Loucy (cell line): ENCODE data around the gene DMGDH.

Source experiments
- H2AFZ ChIP-seq: fragments of 200-600 bp; sonication (generic); 2 replicates; pipeline ENCODE4 v1.6.0; 2016; ENCODE audit warnings: antibody characterized with exemption, mild to moderate bottlenecking, low read length, moderate library complexity
- H3F3A ChIP-seq: fragments of 200-600 bp; 2 replicates; pipeline ENCODE4 v1.6.0; 2016; ENCODE audit warnings: antibody characterized with exemption, low read depth, mild to moderate bottlenecking
- H3K27me3 ChIP-seq: fragments of 200-600 bp; sonication (generic); 2 replicates; pipeline ENCODE4 v1.6.1; 2014; ENCODE audit warnings: low read length, mild to moderate bottlenecking; ENCODE audit not compliant: insufficient read depth, poor library complexity, severe bottlenecking
- H3K36me3 ChIP-seq: fragments of 200-600 bp; sonication (generic); 2 replicates; pipeline ENCODE4 v1.6.1; 2016; ENCODE audit warnings: low read length; ENCODE audit not compliant: insufficient read depth
- H3K4me1 ChIP-seq: fragments of 200-600 bp; sonication (generic); 2 replicates; pipeline ENCODE4 v1.5.1; 2014; ENCODE audit warnings: low read length, mild to moderate bottlenecking; ENCODE audit not compliant: insufficient read depth, poor library complexity, severe bottlenecking
- H3K4me2 ChIP-seq: fragments of 200-600 bp; sonication (generic); 2 replicates; pipeline ENCODE4 v1.6.0; 2014; ENCODE audit warnings: antibody characterized with exemption, low read length, low read depth, mild to moderate bottlenecking; ENCODE audit not compliant: poor library complexity, severe bottlenecking
- H3K4me3 ChIP-seq: fragments of 200-600 bp; sonication (generic); 2 replicates; pipeline ENCODE4 v1.5.1; 2014; ENCODE audit warnings: low read length, mild to moderate bottlenecking, mixed read lengths; ENCODE audit not compliant: poor library complexity, severe bottlenecking
- H3K79me2 ChIP-seq: fragments of 200-600 bp; sonication (generic); 2 replicates; pipeline ENCODE4 v1.6.1; 2014; ENCODE audit warnings: low read length; ENCODE audit not compliant: insufficient read depth
- H3K9ac ChIP-seq: fragments of 200-600 bp; sonication (generic); 2 replicates; pipeline ENCODE4 v1.6.0; 2014; ENCODE audit warnings: mild to moderate bottlenecking, low read depth, low read length, moderate library complexity; ENCODE audit not compliant: poor library complexity, severe bottlenecking
- H3K9me2 ChIP-seq: fragments of 200-600 bp; sonication (generic); replicated peaks from 2 replicates; pipeline ENCODE4 v1.6.1; 2016; ENCODE audit warnings: low read depth, low read length, mixed read lengths
- H3K9me3 ChIP-seq: fragments of 200-600 bp; sonication (generic); 2 replicates; pipeline ENCODE4 v1.6.1; 2014; ENCODE audit warnings: mild to moderate bottlenecking, antibody characterized with exemption, low read length, low read depth; ENCODE audit not compliant: insufficient read depth
- H4K20me1 ChIP-seq: fragments of 200-600 bp; sonication (generic); 2 replicates; pipeline ENCODE4 v1.6.0; 2014; ENCODE audit warnings: antibody characterized with exemption, low read length, mild to moderate bottlenecking; ENCODE audit not compliant: insufficient read depth, poor library complexity, severe bottlenecking
- CTCF ChIP-seq: fragments of 200-600 bp; sonication (generic); conservative IDR thresholded peaks from 2 replicates; pipeline ENCODE4 v1.5.1; 2014; ENCODE audit warnings: mild to moderate bottlenecking, antibody characterized with exemption, low read length
- EZH2phosphoT487 ChIP-seq: fragments of 200-600 bp; IDR thresholded peaks from 2 replicates; pipeline ENCODE4 v1.6.1; 2018; ENCODE audit warnings: antibody characterized with exemption, mild to moderate bottlenecking, moderate library complexity, borderline replicate concordance

The DMGDH gene

GRCh38 chr5:79001471-79001870, 68.0 kb downstream of the DMGDH start:
- no peaks in the 10 kb centered on the region for H3K9me3 ChIP-seq
- TF ChIP-seq CTCF (no peak), EZH2phosphoT487 (no peak)
- H3K36me3 ChIP-seq: no peaks in the 10 kb centered on the region
- no peaks in the 10 kb centered on the region for H3K9me2 ChIP-seq
- no peak overlapping the region for H3K4me2 ChIP-seq
- H3K9ac ChIP-seq: no peak overlapping the region
- no peaks in the 10 kb centered on the region for H4K20me1 ChIP-seq
- no peaks in the 10 kb centered on the region for H3F3A ChIP-seq
- no peaks in the 10 kb centered on the region for H3K4me1 ChIP-seq
- H3K27me3 ChIP-seq: no peaks in the 10 kb centered on the region
- no peaks in the 10 kb centered on the region for H3K79me2 ChIP-seq
- H2AFZ ChIP-seq: no peak overlapping the region
- H3K4me3 ChIP-seq: no peak overlapping the region

- no peak overlapping the region for H3K4me2 ChIP-seq
- H3K36me3 ChIP-seq: no peaks in the 10 kb centered on the region
- H3K4me1 ChIP-seq: peaks cover 13% of the 10 kb centered on the region
Observed at GRCh38 chr5:78997090-78997489, 72.4 kb downstream of the DMGDH start.

GRCh38 chr5:78995521-78996007, 73.9 kb downstream of the DMGDH start:
- Histone ChIP-seq H3F3A (no peaks in the 10 kb centered on the region), H3K9me2 (no peaks in the 10 kb centered on the region), H3K4me1 (peaks cover 13% of the 10 kb centered on the region), H2AFZ (no peak overlapping the region), H3K9me3 (no peaks in the 10 kb centered on the region), H3K79me2 (no peaks in the 10 kb centered on the region), H3K27me3 (no peaks in the 10 kb centered on the region), H3K36me3 (no peaks in the 10 kb centered on the region), H4K20me1 (no peaks in the 10 kb centered on the region), H3K4me2 (no peak overlapping the region), H3K4me3 (no peak overlapping the region), H3K9ac (no peak overlapping the region)
- TF ChIP-seq CTCF (no peak), EZH2phosphoT487 (no peak)

More at GRCh38 chr5:78997090-78997489, 72.4 kb downstream of the DMGDH start:
- no peak overlapping the region for H2AFZ ChIP-seq
- H3K9me2 ChIP-seq: no peaks in the 10 kb centered on the region
- H3F3A ChIP-seq: no peaks in the 10 kb centered on the region
- no peaks in the 10 kb centered on the region for H3K9me3 ChIP-seq
- no peak overlapping the region for H3K9ac ChIP-seq
- no peaks in the 10 kb centered on the region for H3K27me3 ChIP-seq
- no peak for TF ChIP-seq CTCF
- no peak overlapping the region for H3K4me3 ChIP-seq
- no peaks in the 10 kb centered on the region for H4K20me1 ChIP-seq
- no peaks in the 10 kb centered on the region for H3K79me2 ChIP-seq
